Activated naive CD8-positive, alpha-beta T cell (primary cell): ENCODE data around the gene HSD17B7.
"Not testable (repeated sequence)": the region's sequence is repeated elsewhere in the genome, so short reads cannot be mapped to it uniquely, and the experiment has no call there.

Experiments
- H3K27ac Mint-ChIP-seq: one replicate; pipeline ENCODE4 v1.8.0; 2021; ENCODE audit warnings: mixed read lengths
- H3K27me3 Mint-ChIP-seq: one replicate; pipeline ENCODE4 v1.8.0; 2021; ENCODE audit warnings: mixed read lengths
- H3K36me3 Mint-ChIP-seq: one replicate; pipeline ENCODE4 v1.8.0; 2021; ENCODE audit warnings: mixed read lengths
- H3K4me1 Mint-ChIP-seq: one replicate; pipeline ENCODE4 v1.8.0; 2021; ENCODE audit warnings: low read depth, mixed read lengths
- H3K4me3 Mint-ChIP-seq: one replicate; pipeline ENCODE4 v1.8.0; 2021; ENCODE audit warnings: mild to moderate bottlenecking, mixed read lengths
- H3K9me3 Mint-ChIP-seq: one replicate; pipeline ENCODE4 v1.8.0; 2021; ENCODE audit warnings: low read depth, mixed read lengths

The HSD17B7 gene

GRCh38 chr1:162788783-162789182 is 1.7 kb upstream of the HSD17B7 start:
- H3K27me3 Mint-ChIP-seq, H3K4me3 Mint-ChIP-seq, H3K9me3 Mint-ChIP-seq, H3K36me3 Mint-ChIP-seq, H3K4me1 Mint-ChIP-seq, H3K27ac Mint-ChIP-seq: not testable (repeated sequence)

GRCh38 chr1:162790985-162791357 is 469 bp downstream of the HSD17B7 start:
- Mint-ChIP-seq H3K4me3 (peak overlapping the region; percentile 90), H3K27ac (peak overlapping the region; percentile 82), H3K4me1 (peaks cover 16% of the 10 kb centered on the region)
- H3K9me3 Mint-ChIP-seq, H3K27me3 Mint-ChIP-seq, H3K36me3 Mint-ChIP-seq: not testable (repeated sequence)

GRCh38 chr1:162794284-162794683 is 3.8 kb downstream of the HSD17B7 start:
- H3K36me3 Mint-ChIP-seq, H3K27ac Mint-ChIP-seq, H3K9me3 Mint-ChIP-seq, H3K4me3 Mint-ChIP-seq, H3K27me3 Mint-ChIP-seq: not testable (repeated sequence)
- H3K4me1 Mint-ChIP-seq: peaks cover 17% of the 10 kb centered on the region

DNA sequence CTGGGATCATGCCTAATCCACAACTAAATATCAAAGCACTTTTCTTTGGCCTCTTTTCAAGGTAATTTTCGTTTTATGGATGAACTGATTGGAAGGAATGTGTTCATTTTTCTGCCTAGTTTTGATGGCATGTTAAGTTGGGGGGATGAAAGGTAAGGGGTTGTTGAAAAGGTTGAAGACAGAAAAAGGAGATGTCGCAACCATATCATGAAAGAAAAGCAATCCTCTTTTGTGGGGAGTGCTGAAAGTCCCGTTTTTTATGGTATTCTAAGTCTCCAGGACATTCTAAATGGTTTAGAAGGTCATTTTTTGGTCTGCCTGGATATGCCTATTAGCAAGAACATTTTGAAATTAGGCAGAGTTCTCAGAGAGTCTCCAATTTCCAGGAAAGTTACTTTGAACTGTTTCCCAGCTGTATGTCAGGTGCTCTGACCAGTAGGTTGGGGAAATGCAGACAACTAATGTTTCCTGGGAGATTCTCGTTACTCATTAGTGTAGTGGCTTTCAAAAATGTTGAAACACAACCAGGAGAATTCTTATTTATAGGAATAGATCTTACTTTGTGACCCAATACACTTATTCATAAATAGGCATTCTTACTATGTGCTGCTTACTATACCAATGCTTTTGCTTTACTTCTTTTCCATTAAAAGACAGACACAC is 6.2 kb downstream of the HSD17B7 start:
- H3K27ac Mint-ChIP-seq: not testable (repeated sequence)
- peaks cover 19% of the 10 kb centered on the region for H3K4me1 Mint-ChIP-seq

DNA sequence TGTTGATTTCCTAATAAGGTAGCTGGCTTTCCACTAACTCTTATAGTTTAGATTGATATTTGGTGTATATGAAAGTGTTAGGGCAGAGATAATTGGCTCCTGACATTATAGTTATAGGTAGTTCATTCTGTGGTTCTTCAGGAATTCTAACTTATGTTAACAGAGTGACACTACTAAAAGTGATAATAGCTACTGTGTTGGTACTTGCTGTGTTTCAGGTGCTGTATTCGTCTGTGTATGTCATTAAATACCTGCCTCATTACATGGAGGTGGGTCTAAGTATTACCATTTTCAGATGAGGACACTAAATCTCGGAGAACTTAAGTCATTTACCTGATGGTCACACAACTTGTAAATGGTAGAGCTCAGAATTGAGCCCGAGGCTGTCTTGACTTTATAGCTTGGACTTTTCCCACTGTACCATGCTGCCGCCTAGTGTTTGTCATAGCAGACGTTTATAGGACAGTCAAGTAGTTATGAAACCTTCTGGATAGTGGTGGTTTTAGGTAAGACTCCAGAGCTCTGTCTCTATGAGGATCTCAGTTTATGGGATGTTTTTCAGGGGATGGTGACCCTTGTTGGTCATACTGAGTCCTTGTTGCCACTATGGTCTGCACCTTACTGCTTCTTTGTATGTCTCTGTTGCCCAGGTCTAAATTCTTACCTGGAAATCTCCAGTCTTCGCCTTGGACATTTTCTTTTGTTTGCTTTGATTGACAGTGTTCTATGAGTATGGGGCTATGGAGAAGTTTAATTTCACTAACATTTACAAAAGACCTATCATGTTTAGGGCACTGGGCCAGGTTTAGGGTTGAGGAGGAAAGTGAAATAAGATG is 9.7 kb downstream of the HSD17B7 start:
- not testable (repeated sequence) for H3K4me1 Mint-ChIP-seq, H3K27me3 Mint-ChIP-seq, H3K9me3 Mint-ChIP-seq, H3K4me3 Mint-ChIP-seq, H3K27ac Mint-ChIP-seq
- peaks cover 13% of the 10 kb centered on the region for H3K36me3 Mint-ChIP-seq

More for the DNA sequence above, 6.2 kb downstream of the HSD17B7 start:
- not testable (repeated sequence) for H3K9me3 Mint-ChIP-seq, H3K4me3 Mint-ChIP-seq, H3K27me3 Mint-ChIP-seq
- peaks cover 11% of the 10 kb centered on the region for H3K36me3 Mint-ChIP-seq

GRCh38 chr1:162807503-162807902 is 17.0 kb downstream of the HSD17B7 start:
- not testable (repeated sequence) for H3K4me3 Mint-ChIP-seq, H3K4me1 Mint-ChIP-seq
- H3K36me3 Mint-ChIP-seq: peaks cover 27% of the 10 kb centered on the region

GRCh38 chr1:162812357-162812756 is 21.9 kb downstream of the HSD17B7 start:
- H3K4me3 Mint-ChIP-seq, H3K9me3 Mint-ChIP-seq, H3K4me1 Mint-ChIP-seq, H3K27me3 Mint-ChIP-seq, H3K27ac Mint-ChIP-seq: not testable (repeated sequence)
- peaks cover 15% of the 10 kb centered on the region for H3K36me3 Mint-ChIP-seq

More at GRCh38 chr1:162807503-162807902, 17.0 kb downstream of the HSD17B7 start:
- not testable (repeated sequence) for H3K9me3 Mint-ChIP-seq, H3K27ac Mint-ChIP-seq, H3K27me3 Mint-ChIP-seq

- H3K9me3 Mint-ChIP-seq, H3K4me3 Mint-ChIP-seq, H3K27ac Mint-ChIP-seq, H3K36me3 Mint-ChIP-seq: not testable (repeated sequence)
- H3K4me1 Mint-ChIP-seq: peaks cover 13% of the 10 kb centered on the region
- peaks cover 11% of the 10 kb centered on the region for H3K27me3 Mint-ChIP-seq
Observed at GRCh38 chr1:162818136-162818535, 27.6 kb downstream of the HSD17B7 start.

DNA sequence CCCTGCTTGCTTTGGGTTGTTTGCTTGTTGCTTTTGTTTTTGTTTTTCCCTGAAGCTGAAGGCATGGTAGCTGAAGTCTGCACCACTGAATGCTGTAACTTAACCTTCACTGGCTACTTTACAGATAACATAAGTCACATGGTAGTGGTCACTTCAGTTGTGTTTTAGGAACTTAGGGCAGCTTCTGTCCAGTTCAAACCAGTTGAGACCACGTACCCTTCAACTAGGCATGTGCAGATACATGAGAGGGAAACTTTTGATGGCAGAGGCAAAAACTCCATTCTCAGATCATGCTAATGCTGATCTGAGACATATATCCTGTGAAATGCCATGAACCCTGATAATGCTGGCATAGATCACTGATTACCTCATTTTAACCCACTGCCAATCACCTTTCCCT is 28.2 kb downstream of the HSD17B7 start:
- Mint-ChIP-seq H3K27me3 (peaks cover 15% of the 10 kb centered on the region), H3K4me1 (peaks cover 18% of the 10 kb centered on the region)
- H3K36me3 Mint-ChIP-seq, H3K9me3 Mint-ChIP-seq, H3K4me3 Mint-ChIP-seq, H3K27ac Mint-ChIP-seq: not testable (repeated sequence)

GRCh38 chr1:162822391-162823200 is 32.1 kb downstream of the HSD17B7 start:
- Mint-ChIP-seq H3K27ac (no peak overlapping the region), H3K4me3 (peak overlapping the region; percentile 63), H3K4me1 (peaks cover 21% of the 10 kb centered on the region), H3K9me3 (no peaks in the 10 kb centered on the region), H3K27me3 (peaks cover 30% of the 10 kb centered on the region), H3K36me3 (peaks cover 7% of the 10 kb centered on the region)

DNA sequence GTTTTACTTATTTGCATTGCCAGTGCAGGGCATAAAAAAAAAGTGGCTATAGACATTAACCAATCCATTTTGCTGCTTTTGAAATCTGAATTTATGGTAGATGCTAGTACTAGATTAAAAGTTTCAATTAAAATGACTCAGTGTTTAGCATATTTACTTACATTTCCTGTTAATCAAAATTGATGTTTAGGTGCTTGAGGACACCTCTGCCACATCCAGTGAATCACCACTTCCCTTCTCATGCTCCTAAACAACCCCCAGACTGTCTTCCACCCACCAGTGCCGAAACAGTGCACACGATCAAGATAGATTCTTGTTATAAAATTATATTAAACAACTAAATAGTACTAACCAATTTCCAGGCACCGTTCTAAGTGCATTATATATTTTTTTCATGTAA is 32.7 kb downstream of the HSD17B7 start:
- Mint-ChIP-seq H3K36me3 (peaks cover 6% of the 10 kb centered on the region), H3K27me3 (peaks cover 32% of the 10 kb centered on the region), H3K4me3 (peak overlapping the region; percentile 54), H3K4me1 (peaks cover 21% of the 10 kb centered on the region), H3K27ac (no peak overlapping the region), H3K9me3 (no peaks in the 10 kb centered on the region)

DNA sequence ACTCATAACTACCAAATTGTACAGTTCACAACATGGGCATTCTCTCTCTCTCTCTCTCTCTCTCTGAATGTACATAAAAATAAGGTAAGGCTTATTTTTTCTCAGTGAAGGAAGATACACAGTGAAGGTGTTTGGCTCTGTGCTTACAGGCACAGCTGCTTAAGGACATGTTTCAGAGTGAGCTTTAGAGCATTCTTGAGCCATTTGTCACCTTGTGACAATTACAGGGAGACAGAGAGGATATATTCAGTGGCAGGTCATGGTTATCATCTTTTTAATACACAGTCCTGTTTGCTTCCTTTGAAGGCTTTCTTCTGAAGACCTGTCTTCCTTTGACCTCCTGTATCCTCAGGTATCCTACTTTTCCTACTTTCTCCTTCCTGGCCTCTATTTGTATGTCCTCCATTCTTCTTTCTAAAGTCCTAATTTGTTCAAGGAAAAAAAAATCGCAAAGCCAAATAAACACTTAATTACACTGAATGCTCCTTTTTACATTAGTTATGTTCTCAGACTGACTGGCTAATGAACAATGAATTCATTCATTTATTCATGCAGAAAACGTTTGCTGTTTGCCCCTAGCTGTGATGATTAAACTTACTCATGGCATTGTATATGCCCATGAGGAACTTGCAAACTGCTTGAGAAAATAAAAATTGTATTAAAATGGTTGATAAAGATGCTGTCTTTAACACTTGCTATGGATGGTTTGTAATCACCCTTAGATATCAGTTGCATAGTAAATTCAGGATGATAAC is 33.4 kb downstream of the HSD17B7 start:
- H3K36me3 Mint-ChIP-seq: peaks cover 6% of the 10 kb centered on the region
- no peaks in the 10 kb centered on the region for H3K9me3 Mint-ChIP-seq
- peaks cover 38% of the 10 kb centered on the region for H3K27me3 Mint-ChIP-seq
- peaks cover 21% of the 10 kb centered on the region for H3K4me1 Mint-ChIP-seq
- H3K27ac Mint-ChIP-seq: no peak overlapping the region
- no peak overlapping the region for H3K4me3 Mint-ChIP-seq

DNA sequence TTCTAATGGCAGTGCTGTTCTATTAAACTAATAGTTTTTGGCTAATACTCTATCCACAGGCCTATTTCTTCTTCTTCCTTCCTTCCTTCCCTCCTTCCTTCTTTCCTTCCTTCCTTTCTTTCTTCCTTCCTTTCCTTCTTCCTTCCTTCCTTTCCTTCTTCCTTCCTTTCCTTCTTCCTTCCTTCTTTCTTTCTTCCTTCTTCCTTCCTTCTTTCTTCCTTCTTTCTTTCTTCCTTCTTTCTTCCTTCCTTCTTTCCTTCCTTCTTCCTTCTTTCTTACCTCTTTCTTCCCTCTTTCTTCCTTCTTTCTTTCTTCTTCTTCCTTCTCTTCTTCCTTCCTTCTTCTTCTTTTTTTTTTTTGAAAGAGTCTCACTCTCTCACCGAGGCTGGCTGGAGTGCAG is 38.8 kb downstream of the HSD17B7 start:
- Mint-ChIP-seq H3K36me3 (peaks cover 6% of the 10 kb centered on the region), H3K4me1 (no peaks in the 10 kb centered on the region), H3K27me3 (peaks cover 29% of the 10 kb centered on the region), H3K27ac (no peak overlapping the region), H3K9me3 (no peaks in the 10 kb centered on the region), H3K4me3 (no peak overlapping the region)

GRCh38 chr1:162832470-162832869 is 42.0 kb downstream of the HSD17B7 start:
- no peaks in the 10 kb centered on the region for H3K9me3 Mint-ChIP-seq
- H3K27me3 Mint-ChIP-seq: peaks cover 24% of the 10 kb centered on the region
- H3K36me3 Mint-ChIP-seq: peaks cover 2% of the 10 kb centered on the region
- H3K4me1 Mint-ChIP-seq: peaks cover 5% of the 10 kb centered on the region
- no peak overlapping the region for H3K4me3 Mint-ChIP-seq
- H3K27ac Mint-ChIP-seq: no peak overlapping the region
